CD4-positive, alpha-beta T cell treated with Interferon gamma for 1 hour (primary cell): ENCODE results near the gene RAX.
A peak's percentile ranks its signal among the peaks of the same experiment; 100 is the strongest.

Source experiments
- DNase-seq: peaks from one replicate; pipeline ENCODE4 v3.0.0-alpha.2; 2020

Gene RAX

DNA sequence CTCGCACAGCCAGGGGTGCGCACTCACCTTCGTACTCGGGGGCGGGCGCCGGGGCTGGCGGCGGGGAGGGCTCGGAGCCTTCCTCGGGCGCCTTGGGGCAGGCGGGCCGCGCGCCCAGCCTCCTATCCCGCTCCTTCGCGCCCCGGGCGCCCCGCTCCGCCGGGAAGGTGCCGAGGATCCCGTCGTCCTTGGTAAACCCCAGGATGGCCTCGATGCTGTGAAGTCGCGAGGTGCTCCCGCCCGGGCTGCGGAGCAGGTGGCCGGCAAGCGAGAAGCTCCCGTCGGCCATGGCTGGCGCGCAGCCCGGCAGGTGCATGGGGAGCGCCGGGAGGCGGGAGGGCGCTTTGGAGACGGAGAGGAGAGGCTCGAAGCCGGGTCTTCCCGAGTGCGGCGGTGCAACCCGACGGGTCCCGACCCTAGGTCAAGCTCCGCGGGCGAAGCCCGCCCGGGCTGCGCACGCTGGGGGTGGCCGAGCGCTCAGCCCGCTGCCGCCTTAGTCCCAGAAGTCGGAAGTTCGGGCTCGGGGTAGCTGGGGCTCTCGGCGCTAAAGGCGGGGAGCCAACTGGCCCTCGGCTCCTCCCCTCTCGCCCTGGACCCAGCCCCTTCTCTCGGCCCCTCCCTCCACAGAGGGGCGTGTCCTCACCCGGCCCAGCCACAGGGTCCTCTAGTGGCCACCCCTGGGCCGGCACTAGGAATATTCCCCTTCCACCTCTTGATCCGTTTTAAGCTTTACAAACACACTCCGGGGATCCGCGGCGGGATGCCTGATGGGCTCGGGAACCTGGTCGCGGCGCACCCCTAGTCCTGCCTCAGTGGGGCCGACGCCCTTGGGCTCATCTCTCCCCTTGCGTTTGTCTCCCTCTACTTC is at the start of gene RAX:
Gene RAX (minus strand): TSS at position 564 of the 868 bp plus-strand sequence. CDS start 248 bp downstream, at position 316.
- DNase-seq, result no peak

DNA sequence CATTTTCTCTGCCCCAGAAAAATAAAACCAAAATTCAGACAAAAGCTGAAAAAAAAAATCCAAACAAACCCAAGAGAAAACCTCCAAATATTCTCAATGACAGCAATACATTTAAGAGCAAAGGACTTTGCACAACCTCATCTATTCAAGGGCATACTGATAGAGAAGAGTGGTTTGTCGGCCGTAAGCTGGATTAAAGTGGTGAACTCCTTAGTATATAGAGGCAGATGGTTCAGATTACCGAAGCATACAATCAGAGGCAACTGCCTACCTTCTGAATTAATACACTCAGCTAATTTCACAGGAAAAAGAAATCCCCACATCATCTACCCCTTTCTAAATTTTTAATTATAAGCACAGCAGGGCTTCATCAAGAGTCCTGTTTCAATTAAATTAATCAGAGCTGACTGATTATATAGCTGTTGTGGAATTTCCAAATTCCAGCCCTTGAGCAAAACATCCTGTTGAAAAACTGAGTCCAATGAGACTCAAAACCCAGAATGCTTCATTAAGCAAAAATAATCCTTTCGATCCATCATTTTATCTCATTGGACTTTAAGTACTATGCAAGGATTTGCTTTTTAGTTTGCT is 45.3 kb upstream of the RAX start, which contains the start of gene CPLX4:
Gene CPLX4 (minus strand): TSS at position 190 of the 591 bp plus-strand sequence. CDS start 187 bp downstream, at position 3.
- no peak for DNase-seq

DNA sequence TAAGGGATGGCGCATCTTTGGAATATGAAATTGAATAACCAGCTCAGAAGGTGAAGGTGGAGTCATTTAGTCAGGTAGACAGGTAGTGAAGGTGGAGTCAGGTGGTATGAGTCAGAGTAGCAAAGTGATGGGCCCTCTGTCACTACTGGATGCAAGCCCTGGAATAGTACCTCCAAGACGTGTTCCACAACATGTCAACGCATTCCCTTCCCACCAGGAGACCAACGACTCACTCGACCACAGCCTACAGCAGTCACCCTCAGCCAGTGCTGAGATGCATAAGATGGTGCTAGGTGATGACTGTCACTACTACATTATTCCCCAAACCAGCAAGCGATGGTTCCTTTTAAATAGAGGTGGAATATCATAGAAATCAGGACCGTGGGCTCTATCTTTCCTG is 38.4 kb upstream of the RAX start:
- DNase-seq, result no peak

- DNase-seq, result no peak
Observed at GRCh38 chr18:59308938-59309260, 35.6 kb upstream of the RAX start.

- peak; percentile 37 for DNase-seq
Observed at GRCh38 chr18:59308248-59308937, 35.1 kb upstream of the RAX start.

- no peak for DNase-seq
Observed at GRCh38 chr18:59306640-59307039, 33.4 kb upstream of the RAX start.

DNA sequence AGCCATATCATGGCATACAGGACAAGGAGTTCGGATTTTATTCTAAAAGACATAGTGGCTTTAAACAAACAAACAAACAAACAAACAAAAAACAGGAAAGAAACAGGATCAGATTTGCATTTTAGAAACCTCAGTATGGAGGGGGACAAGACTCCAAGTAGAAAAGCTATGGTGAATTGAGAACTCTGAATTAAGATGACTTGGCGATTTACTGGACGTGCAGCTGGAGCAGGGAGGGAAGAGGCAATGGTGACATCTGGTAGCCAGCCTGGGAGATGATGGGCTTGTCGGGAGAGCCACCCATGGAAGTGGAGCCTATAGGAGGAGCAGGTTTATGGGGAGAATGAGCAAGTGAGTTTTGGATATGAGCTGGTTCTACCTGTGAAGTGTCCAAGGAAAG is 32.0 kb upstream of the RAX start:
- DNase-seq, result no peak

DNA sequence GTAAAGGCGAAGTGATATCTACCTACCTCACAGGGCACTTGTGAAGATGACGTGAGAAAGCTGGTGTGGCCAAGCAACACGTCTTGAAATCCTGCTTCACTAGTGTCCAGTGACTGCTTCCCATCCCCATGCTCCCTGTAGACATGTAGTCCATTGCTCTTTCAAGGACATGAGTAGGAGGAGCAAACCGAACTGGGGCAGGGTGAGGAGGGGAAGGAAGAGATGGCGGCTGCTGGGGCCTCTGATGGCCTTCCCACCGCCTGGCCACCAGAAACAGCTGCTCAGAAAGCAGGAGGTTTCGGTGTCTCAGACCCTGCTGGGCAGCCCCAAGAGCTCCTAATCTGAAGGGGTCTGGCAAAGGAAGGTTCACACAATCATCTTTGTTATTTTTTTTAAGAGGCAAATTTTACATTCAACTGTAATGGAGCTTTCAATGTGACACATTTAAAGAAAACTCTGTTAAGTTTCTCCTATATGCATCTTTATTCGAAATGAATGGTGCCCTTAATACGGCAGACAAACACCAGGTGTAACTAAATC is 30.5 kb upstream of the RAX start:
- DNase-seq, result no peak

DNA sequence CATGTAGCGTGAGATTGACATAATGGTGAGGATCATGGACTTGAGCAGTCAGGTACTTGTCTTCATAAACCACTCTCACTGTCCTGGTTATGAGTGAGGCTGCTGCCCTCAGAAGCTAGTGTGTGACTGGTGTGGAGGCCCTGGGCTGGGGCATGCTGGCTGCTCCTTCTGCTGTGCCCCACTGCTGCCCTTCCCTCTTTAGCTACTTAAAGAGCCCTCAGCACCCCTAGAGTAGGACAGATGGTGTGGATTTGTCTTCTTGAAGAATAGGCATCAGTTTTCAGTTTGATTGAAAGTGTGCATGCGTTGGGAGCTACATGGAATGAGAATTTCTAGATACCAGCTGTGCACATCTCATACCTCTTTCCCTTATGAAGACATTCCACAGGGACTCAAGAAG is 29.8 kb upstream of the RAX start:
- DNase-seq, result no peak

DNA sequence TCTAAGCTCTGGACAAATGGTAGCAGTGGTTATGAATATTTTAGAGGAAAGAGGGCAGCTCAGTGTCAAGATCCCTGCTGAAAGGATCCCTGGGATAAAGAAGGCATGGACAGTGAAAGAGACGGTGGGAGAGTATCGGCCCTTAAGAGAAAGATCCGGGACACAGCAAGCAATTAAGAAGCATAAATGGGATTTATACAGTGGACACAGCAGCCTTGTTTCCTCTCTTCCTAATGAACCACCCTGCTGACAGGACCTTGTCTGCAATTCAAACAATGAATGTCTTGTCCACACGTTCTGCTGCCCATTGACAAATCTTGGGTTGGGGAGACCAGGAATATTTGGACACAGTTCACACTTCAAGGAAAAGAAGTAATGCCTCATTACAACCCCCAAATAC is 28.7 kb upstream of the RAX start:
- no peak for DNase-seq

- no peak for DNase-seq
Observed at GRCh38 chr18:59300676-59301285, 27.5 kb upstream of the RAX start.

DNA sequence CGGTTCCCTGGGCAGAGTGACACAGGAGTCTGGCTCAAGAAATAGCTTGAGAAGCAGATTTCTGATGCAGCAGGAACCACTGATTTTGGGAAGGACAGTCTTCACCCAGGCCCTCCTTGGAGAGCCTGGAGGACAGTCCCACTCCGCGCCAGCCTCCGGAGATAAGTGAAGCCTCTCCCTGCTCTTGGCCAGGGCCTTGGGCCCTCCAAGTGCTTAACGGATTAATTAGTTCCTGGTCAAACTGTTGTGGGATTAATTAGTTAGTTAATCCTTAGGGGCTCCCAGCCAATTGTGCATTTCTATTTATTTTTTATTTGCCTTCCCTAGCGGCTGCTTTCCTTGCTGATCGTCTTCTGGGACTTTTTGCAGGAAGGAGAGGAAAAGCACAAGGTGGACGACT is 25.6 kb upstream of the RAX start:
- DNase-seq, result no peak

GRCh38 chr18:59293317-59293716 is 20.1 kb upstream of the RAX start:
- DNase-seq, result no peak

GRCh38 chr18:59286341-59286740 is 13.1 kb upstream of the RAX start:
- DNase-seq, result no peak

DNA sequence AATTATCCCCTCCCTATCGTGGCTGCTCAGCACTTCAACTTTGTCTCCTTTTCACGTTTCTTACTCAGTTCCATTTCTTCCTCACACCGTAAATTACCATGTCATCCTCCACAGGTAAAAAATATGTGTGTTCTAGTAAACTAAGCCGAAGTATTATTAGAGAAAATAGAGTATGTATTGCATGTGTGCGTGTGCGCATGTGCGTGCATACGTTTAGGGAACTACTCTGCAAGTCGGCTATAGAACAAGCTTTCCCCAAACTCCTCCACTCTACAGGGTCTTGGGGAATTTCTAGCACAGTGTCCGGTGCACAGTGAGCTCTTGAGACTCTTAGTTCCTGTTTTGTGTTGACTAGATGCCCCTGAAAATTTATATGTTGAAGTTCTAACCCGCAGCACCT is 9.1 kb upstream of the RAX start:
- no peak for DNase-seq

- no peak for DNase-seq
Observed at GRCh38 chr18:59279722-59280121, 6.5 kb upstream of the RAX start.

DNA sequence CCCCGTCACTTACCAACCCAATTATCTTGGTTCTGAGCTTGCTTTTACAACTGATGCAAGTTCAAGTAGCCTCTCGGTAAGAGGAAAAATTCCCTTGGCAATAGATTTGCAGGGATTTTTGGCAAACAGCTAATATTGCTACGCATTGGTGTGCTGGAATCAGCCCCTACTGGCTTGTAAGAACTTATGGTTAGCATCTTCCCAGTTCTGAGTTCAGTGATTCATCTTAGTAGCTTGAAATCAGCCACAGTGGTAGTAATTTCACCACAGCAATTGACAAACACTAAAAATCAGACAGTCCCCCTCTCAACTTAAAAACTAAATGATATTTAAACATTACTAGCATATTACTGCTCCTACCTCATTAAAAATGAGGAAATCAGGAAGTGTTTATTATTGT is 5.9 kb upstream of the RAX start:
- DNase-seq, result no peak

DNA sequence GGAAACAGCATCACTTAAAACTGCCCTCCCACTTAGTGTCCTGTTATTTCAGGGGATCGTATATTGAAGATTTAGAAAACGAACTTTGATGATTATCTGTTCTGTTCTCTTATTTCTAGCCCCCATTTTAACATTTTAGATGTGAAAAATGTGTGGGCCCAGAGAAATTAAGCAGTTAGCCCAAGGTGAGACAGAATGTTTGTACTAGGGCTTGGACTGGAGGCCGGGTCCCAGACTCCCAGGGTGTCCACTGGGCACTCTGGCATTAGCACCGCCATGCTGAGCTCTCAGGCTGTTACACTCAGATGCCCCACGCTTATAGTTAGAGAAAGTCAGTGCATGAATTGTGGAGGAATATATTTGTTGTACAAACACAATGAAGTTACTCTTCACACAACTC is 5.5 kb upstream of the RAX start:
- no peak for DNase-seq

DNA sequence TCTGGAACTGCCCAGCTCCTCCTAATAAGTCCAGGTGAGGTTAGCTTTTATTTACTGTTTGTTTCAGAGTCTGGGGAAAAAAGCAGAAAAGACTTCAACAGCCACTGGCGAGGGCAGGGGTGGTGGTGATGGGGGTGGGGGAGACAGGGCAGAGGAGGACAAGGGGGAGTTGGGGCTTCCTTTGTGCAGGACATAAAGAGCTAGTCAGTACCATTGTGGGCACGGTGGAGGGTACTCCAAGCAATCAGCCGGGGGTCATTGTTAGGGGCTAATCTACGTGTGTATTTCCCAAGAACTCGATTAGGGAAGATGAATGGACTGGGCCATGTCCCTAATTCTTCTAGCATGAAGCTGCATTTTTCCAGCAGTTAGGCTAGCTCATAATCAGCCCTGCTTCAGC is 2.8 kb upstream of the RAX start:
- no peak for DNase-seq

GRCh38 chr18:59275406-59275949 is 2.2 kb upstream of the RAX start:
- no peak for DNase-seq

GRCh38 chr18:59274533-59274928 is 1.3 kb upstream of the RAX start:
- DNase-seq, result no peak

DNA sequence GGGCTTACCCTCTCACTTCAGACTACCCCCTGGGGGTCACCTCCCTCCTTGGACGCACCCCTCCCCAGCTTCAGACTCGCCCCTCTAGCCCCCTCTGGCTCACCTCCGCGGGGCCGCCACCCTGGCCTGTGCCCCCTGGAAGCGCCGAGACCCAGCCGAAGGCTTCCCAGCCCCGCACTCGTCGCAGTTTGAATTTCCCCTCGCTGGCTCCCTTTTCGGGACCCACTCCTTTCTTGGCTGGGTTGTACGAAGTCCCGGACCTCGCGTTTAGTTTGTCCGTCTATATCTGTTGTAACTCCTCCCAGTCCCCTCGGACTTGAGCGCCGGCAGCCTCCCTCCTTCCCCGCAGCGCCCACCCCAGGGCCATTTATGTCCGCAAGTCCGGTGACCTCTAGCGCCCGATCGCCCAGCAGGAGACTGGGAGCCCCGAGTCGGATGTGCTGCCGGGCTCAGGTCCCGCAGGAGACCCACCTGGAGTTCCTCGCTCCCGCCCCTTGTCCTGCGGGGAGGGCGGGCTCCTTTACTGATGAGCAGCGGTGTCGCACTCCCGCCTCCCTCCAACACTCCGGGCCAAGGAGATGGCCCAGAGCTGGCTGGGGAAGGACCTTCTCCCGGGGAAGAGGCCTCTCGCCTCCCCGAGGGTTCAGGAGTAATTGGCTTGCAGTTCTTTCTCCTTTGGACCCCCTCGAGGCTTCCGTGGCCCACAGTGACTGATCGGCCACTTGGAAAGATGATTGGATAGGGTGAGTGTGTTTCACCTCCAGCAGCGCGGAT is 692 bp upstream of the RAX start:
- DNase-seq, result no peak
